Upper lobe of left lung (tissue), 6 donors: ENCODE measurements around the gene GPR173. TPM values are rescaled to one million over a fixed set of nuclear protein-coding genes. Genes with fewer than 3 reads are reported as not detected.
A peak's percentile ranks its signal among the peaks of the same experiment; 100 is the strongest.

ENCODE experiments used
- ATAC-seq, 2 donors: fragments of 200-7000 bp; cut with Tn5 transposase; one replicate each; pipeline ENCODE4 v1.9.1; 2022; ENCODE audit warnings: mild to moderate bottlenecking in 2 of 2, moderate library complexity in 2 of 2; ENCODE audit not compliant: low FRiP score in 2 of 2
- DNase-seq, 2 donors: peaks; one replicate each; pipeline ENCODE4 v3.0.0-alpha.2; 2019 to 2020
- H3K27ac ChIP-seq, 4 donors: fragments of 200-600 bp; sonication (generic); one replicate each; pipeline ENCODE4 v1.5.1; 2016 to 2019
- H3K27me3 ChIP-seq, 4 donors: fragments of 200-600 bp; sonication (generic); one replicate each; pipeline ENCODE4 v1.5.1; 2017 to 2019
- H3K36me3 ChIP-seq, 4 donors: fragments of 200-600 bp; sonication (generic); one replicate each; pipeline ENCODE4 v1.5.1; 2016 to 2019
- H3K4me1 ChIP-seq, 4 donors: fragments of 200-600 bp; sonication (generic); one replicate each; pipeline ENCODE4 v1.5.1; 2018 to 2019
- H3K4me3 ChIP-seq, 4 donors: fragments of 200-600 bp; sonication (generic); one replicate each; pipeline ENCODE4 v1.5.1; 2017 to 2019; ENCODE audit warnings: mild to moderate bottlenecking in 2 of 4, moderate library complexity in 1 of 4
- H3K9me3 ChIP-seq, 4 donors: fragments of 200-600 bp; sonication (generic); one replicate each; pipeline ENCODE4 v1.5.1; 2018 to 2019
- EP300 ChIP-seq, 4 donors: sonication (generic); formaldehyde crosslinking; IDR thresholded peaks; one replicate each; pipeline ENCODE4 v1.5.1; 2017; ENCODE audit warnings: antibody characterized with exemption in 4 of 4, control low read depth in 2 of 4
- POLR2A ChIP-seq, 4 donors: fragments of 450-650 bp; IDR thresholded peaks; one replicate each; pipeline ENCODE4 v1.5.1; 2016 to 2017; ENCODE audit warnings: antibody characterized with exemption in 4 of 4, mild to moderate bottlenecking in 2 of 4
- POLR2AphosphoS5 ChIP-seq, 2 donors: sonication (generic); formaldehyde crosslinking; IDR thresholded peaks; one replicate each; pipeline ENCODE4 v1.5.1; 2017; ENCODE audit warnings: antibody characterized with exemption in 2 of 2
- WGBS, 2 donors: methylation state at CpG; one replicate each; pipeline ENCODE4 v1.1.5; 2017 to 2018; 5-methylcytosine and 5-hydroxymethylcytosine counted together
- total RNA-seq, 6 donors: library from RNA; depleted of rRNA in 4 of 6; stranded (reverse); fragments of >200 nt in 4 of 6; gene quantifications; one replicate each; pipeline versions ENCODE4 v1.1.0 to v1.2.1, GENCODE V29; 2016 to 2021
- TF ChIP-seq, protein P1 (sequence below), 6 experiments: fragments of 450-650 bp in 4 of 6; fragments of 200-600 bp in 2 of 6; sonication (generic) in 2 of 6; IDR thresholded peaks; one replicate each; pipeline ENCODE4 v1.5.1; 2016 to 2019; ENCODE audit warnings: antibody characterized with exemption in 6 of 6
- donor health status: DM: no; HTN: no; CAD: no; lungs with moderate emphysema.
- donor health status: DM: no; HTN: yes; CAD: no; lungs with severe emphysema.

GPR173 gene, protein sequence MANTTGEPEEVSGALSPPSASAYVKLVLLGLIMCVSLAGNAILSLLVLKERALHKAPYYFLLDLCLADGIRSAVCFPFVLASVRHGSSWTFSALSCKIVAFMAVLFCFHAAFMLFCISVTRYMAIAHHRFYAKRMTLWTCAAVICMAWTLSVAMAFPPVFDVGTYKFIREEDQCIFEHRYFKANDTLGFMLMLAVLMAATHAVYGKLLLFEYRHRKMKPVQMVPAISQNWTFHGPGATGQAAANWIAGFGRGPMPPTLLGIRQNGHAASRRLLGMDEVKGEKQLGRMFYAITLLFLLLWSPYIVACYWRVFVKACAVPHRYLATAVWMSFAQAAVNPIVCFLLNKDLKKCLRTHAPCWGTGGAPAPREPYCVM
- 1 to 10 TPM in 3 of 6 donors, under 1 TPM in 3; 0.46 to 1.3 (median 0.95) TPM for total RNA-seq

DNA sequence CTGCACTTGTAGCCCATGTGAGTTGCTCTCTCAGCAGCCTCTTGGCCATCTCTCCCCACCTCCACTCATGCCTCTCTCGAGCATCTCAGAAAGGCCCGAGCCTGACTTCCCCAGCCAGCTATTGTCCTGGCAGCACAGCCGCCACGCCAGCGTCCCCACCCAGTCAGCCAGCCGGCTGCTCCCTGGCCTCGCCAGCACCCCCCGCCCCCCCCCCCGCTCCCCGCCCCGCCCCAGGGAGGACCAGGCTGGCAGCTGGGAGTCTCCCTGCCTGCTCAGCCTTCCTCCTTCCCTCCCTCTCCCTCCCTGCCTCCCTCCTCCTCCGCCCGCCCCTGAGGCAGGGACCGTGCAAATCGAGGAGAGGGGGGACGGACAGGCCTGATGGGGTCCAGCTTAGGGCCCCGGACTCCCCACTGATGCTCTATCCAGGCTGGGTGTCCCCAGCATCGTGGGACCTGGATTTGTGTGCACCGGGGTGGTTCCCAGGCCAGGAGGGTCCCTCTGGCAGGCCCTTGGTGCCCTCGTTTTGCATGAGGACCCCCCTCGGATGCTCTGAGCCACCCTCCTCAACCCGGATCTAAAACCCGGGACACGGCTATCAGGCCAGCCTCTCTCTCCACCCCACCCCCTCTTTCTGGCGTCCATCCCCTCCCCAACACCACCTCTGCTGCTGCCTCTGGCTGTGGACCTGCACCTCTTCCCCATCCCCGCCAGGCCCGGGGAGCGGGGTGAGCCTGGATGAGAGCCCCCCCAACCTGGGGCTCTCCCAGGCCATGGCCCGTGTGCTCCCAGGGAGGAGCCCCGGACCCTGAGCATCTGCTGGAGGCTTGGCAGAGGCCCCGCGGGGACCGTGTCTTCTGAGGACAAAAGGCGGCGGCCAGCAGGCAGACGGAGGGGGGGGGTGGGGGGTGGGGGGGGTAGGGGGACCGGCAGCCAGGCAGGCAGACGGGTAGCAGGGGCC is at the start of gene GPR173:
Gene GPR173, plus strand, starts transcription at position 621 of the 958 bp plus-strand sequence. CDS start 27,833 bp downstream, outside the sequence.
- 3 to 41% methylated on average over 11 to 25 of the region's 38 CpGs for WGBS, 2 donors
- DNase-seq (peak; percentile 56 to 71), ATAC-seq (peak; percentile 51 to 93)
- no peaks in the 10 kb centered on the region for H3K36me3 ChIP-seq
- peak within 1 kb of the TSS in 3 of 4 donors; percentile 38 to 49 (median 42) for H3K4me3 ChIP-seq
- no peaks in the 10 kb centered on the region for H3K4me1 ChIP-seq
- no peaks in the 10 kb centered on the region for H3K27me3 ChIP-seq
- H3K9me3 ChIP-seq = no peaks in the 10 kb centered on the region
- peak within 1 kb of the TSS in 2 of 4 donors; percentile 15 to 41 for H3K27ac ChIP-seq
- TF ChIP-seq, protein P1, sequence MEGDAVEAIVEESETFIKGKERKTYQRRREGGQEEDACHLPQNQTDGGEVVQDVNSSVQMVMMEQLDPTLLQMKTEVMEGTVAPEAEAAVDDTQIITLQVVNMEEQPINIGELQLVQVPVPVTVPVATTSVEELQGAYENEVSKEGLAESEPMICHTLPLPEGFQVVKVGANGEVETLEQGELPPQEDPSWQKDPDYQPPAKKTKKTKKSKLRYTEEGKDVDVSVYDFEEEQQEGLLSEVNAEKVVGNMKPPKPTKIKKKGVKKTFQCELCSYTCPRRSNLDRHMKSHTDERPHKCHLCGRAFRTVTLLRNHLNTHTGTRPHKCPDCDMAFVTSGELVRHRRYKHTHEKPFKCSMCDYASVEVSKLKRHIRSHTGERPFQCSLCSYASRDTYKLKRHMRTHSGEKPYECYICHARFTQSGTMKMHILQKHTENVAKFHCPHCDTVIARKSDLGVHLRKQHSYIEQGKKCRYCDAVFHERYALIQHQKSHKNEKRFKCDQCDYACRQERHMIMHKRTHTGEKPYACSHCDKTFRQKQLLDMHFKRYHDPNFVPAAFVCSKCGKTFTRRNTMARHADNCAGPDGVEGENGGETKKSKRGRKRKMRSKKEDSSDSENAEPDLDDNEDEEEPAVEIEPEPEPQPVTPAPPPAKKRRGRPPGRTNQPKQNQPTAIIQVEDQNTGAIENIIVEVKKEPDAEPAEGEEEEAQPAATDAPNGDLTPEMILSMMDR (IDR thresholded peaks at IDR 0.05) = no peak
- TF ChIP-seq POLR2AphosphoS5 (IDR thresholded peaks at IDR 0.05) (no peak), POLR2A (IDR thresholded peaks at IDR 0.05) (no peak), EP300 (IDR thresholded peaks at IDR 0.05) (no peak)

DNA sequence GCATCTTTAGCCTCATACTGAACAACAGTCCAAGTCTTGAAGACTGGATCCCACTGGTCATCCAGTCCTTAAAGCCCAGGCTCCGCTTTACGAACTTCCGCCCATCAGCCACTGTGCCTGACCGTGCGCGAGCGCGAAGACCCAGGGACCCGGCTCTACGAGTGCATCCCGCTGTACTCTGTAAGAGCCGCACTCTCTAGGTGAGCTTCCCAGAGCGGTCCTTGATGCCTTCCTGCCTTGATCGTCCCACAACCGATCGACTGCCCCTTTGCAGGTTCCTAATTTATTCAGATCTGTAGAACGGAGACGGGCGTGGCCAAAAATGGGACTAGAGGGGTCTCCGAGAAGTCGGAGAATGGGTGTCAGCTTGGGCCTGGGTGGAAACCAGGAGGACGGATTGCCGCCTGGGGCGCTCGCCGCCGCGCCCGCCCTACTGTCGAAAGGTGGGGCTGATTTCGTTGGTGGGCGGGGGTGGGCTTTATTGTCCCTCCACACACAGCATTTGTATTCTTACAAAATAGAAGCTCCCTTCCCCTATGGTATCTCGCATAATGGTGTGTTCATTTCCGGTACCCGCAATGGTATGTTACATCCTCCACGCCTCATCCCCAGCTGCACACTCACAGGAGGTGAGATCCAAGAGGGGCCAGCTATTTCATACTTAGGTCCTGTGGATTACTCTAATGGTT is 48.0 kb upstream of the GPR173 start:
- no peak for ATAC-seq
- H3K4me3 ChIP-seq = no peak overlapping the region
- peak in 1 of 2 donors; percentile 59 for DNase-seq

DNA sequence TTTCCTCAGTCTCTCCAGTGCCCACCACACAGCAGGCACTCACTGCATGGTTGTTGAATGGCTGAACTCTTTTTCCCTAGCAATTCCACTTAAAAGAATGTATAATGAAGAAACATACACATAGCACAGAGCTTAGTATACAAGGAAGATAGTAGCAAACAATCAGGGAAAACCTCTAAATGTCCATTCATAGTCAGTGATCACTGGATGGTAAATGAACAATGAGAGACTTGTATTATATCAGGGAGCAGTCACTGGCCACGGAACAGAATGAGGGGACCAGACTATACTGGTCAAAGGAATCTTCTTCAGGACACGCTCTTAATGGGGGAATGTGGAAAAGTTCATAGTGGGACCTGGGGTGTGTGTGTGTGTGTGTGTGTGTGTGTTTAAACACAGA is 46.6 kb upstream of the GPR173 start:
- Histone ChIP-seq H3K27me3 (no peaks in the 10 kb centered on the region), H3K4me1 (peaks cover 0 to 4% (median 0%) of the 10 kb centered on the region in 4 donors), H3K4me3 (no peak overlapping the region), H3K9me3 (no peaks in the 10 kb centered on the region), H3K27ac (no peak overlapping the region), H3K36me3 (no peaks in the 10 kb centered on the region)
- TF ChIP-seq POLR2A (IDR thresholded peaks at IDR 0.05) (no peak), POLR2AphosphoS5 (IDR thresholded peaks at IDR 0.05) (no peak), EP300 (IDR thresholded peaks at IDR 0.05) (no peak)
- TF ChIP-seq, protein P1 (IDR thresholded peaks at IDR 0.05) = no peak
- WGBS, 2 donors = 80 to 100% methylated on average over 2 of the region's 2 CpGs
- DNase-seq = no peak
- no peak for ATAC-seq

More for the DNA sequence above, 48.0 kb upstream of the GPR173 start:
- Histone ChIP-seq H3K36me3 (no peaks in the 10 kb centered on the region), H3K27ac (no peak overlapping the region), H3K27me3 (no peaks in the 10 kb centered on the region), H3K4me1 (peaks cover 0 to 9% (median 4%) of the 10 kb centered on the region in 4 donors), H3K9me3 (no peaks in the 10 kb centered on the region)
- no peak for TF ChIP-seq EP300 (IDR thresholded peaks at IDR 0.05)
- no peak for TF ChIP-seq POLR2A (IDR thresholded peaks at IDR 0.05)
- TF ChIP-seq POLR2AphosphoS5 (IDR thresholded peaks at IDR 0.05) = no peak
- TF ChIP-seq, protein P1 (IDR thresholded peaks at IDR 0.05) = no peak
- 60 to 82% methylated on average over 2 to 36 of the region's 36 CpGs for WGBS, 2 donors

DNA sequence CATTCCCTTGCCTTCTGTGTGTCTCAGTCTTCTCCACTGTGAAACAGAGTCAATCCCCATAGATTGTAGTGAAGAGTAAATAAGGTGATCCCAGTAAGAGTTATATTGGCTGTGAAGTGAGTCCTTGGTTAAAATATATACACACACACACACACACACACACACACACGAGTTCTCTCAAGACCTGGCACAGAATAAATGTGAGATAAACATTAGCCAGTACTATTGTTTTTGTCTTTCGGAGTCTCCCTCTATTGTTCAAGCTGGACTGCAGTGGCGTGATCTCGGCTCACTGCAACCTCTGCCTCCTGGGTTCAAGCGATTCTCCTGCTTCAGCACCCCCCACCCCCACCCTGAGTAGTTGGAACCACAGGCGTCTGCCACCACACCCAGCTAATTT is 45.5 kb upstream of the GPR173 start:
- Histone ChIP-seq H3K27ac (no peak overlapping the region), H3K9me3 (no peaks in the 10 kb centered on the region), H3K4me1 (peaks cover 0 to 4% (median 0%) of the 10 kb centered on the region in 4 donors), H3K36me3 (no peaks in the 10 kb centered on the region), H3K27me3 (no peaks in the 10 kb centered on the region), H3K4me3 (no peak overlapping the region)
- ATAC-seq (no peak), DNase-seq (no peak)
- WGBS, 2 donors = 52 to 58% methylated on average over 5 to 6 of the region's 6 CpGs
- TF ChIP-seq POLR2AphosphoS5 (IDR thresholded peaks at IDR 0.05) = no peak
- TF ChIP-seq, protein P1 (IDR thresholded peaks at IDR 0.05) = no peak
- TF ChIP-seq EP300 (IDR thresholded peaks at IDR 0.05) = no peak
- TF ChIP-seq POLR2A (IDR thresholded peaks at IDR 0.05) = no peak
